HCT116 (cell line): ENCODE results near the gene ARSB. TPM values are rescaled to one million over a fixed set of nuclear protein-coding genes. Genes with fewer than 3 reads are reported as not detected.

Source experiments
- ATAC-seq: fragments of 200-7000 bp; cut with Tn5 transposase; 2 replicates; pipeline ENCODE4 v1.9.1; 2020; ENCODE audit warnings: mild to moderate bottlenecking, moderate library complexity
- BruUV-seq: library from RNA; stranded (reverse); fragments of 400-500 nt; replicated peaks from 2 replicates; lab custom pipeline; 2021; lab: Mats Ljungman, UMichigan
- CTCF ChIA-PET: fragments of 300-600 bp; sonication (Branson Sonifier 250); formaldehyde crosslinking; loops from one replicate; lab custom pipeline; 2021; ENCODE audit warnings: antibody characterized with exemption; lab: Charles Lee
- POLR2A ChIA-PET: fragments of 300-600, 350-600 bp; sonication (Branson Sonifier 250); formaldehyde crosslinking; loops from one replicate; lab custom pipeline; 2021; ENCODE audit warnings: antibody characterized with exemption; lab: Charles Lee
- RAD21 ChIA-PET, 2 experiments: fragments of 300-600 bp; sonication (Branson Sonifier 250); formaldehyde crosslinking; loops; one replicate each; lab custom pipeline; 2023; ENCODE audit warnings: low total read pairs in 2 of 2; ENCODE audit not compliant: uncharacterized antibody in 2 of 2, unreplicated experiment in 2 of 2, low non-redundant PET in 1 of 2; lab: Charles Lee
- DNase-seq: peaks from one replicate; pipeline ENCODE4 v3.0.0-alpha.2; 2010; ENCODE audit warnings: low read depth, low spot score
- H2AFZ ChIP-seq: fragments of 200-600 bp; shearing (Covaris generic), sonication (generic); 2 replicates; pipeline ENCODE4 v1.6.1; 2017; ENCODE audit warnings: low read depth, mixed run types, mixed read lengths, antibody characterized with exemption, low read length; ENCODE audit not compliant: poor library complexity, severe bottlenecking
- H3K27ac ChIP-seq: 2 replicates; pipeline ENCODE4 v1.5.1; 2012; ENCODE audit warnings: low read depth, low read length
- H3K27me3 ChIP-seq: fragments of 200-600 bp; sonication (generic); 2 replicates; pipeline ENCODE4 v1.6.1; 2016; ENCODE audit warnings: mixed run types, low read length, mixed read lengths; ENCODE audit not compliant: insufficient read depth
- H3K36me3 ChIP-seq, 2 experiments: fragments of 200-500 bp in 1 of 2; fragments of 200-600 bp in 1 of 2; sonication (Bioruptor generic) in 1 of 2; sonication (generic) in 1 of 2; 2 replicates each; pipeline versions ENCODE4 v1.5.1 to v1.6.1; 2014 to 2016; ENCODE audit warnings: low read length in 2 of 2, inconsistent platforms in 1 of 2, mixed read lengths in 1 of 2, mixed run types in 1 of 2; ENCODE audit not compliant: insufficient read depth in 2 of 2, control insufficient read depth in 1 of 2
- H3K4me1 ChIP-seq, 2 experiments: fragments of 200-600 bp in 1 of 2; sonication (generic) in 1 of 2; 2 replicates each; pipeline versions ENCODE4 v1.5.1 to v1.6.1; 2012 to 2017; ENCODE audit warnings: low read length in 2 of 2, inconsistent platforms in 1 of 2, mild to moderate bottlenecking in 1 of 2, mixed read lengths in 1 of 2, mixed run types in 1 of 2, moderate library complexity in 1 of 2; ENCODE audit not compliant: insufficient read depth in 2 of 2, control insufficient read depth in 1 of 2
- H3K4me2 ChIP-seq: fragments of 200-600 bp; sonication (generic); 2 replicates; pipeline ENCODE4 v1.6.1; 2017; ENCODE audit warnings: mixed run types, low read length, mixed read lengths
- H3K4me3 ChIP-seq, 2 experiments: fragments of 200-600 bp in 1 of 2; sonication (generic) in 1 of 2; replicated peaks in 1 of 2; 2 replicates each; pipeline ENCODE4 v1.5.1; 2011 to 2016; ENCODE audit warnings: low read length in 2 of 2, control low read depth in 1 of 2, low read depth in 1 of 2, mild to moderate bottlenecking in 1 of 2, mixed read lengths in 1 of 2, mixed run types in 1 of 2
- H3K79me2 ChIP-seq: fragments of 200-600 bp; sonication (generic); 2 replicates; pipeline ENCODE4 v1.6.1; 2017; ENCODE audit warnings: mild to moderate bottlenecking, mixed run types, low read length, moderate library complexity, mixed read lengths; ENCODE audit not compliant: insufficient read depth
- H3K9ac ChIP-seq: fragments of 200-600 bp; sonication (generic); 2 replicates; pipeline ENCODE4 v1.6.1; 2016; ENCODE audit warnings: low read length, mixed read lengths
- H3K9me2 ChIP-seq: fragments of 200-600 bp; sonication (generic), shearing (Covaris generic); 2 replicates; pipeline ENCODE4 v1.6.1; 2017; ENCODE audit warnings: mixed run types, mild to moderate bottlenecking, moderate library complexity; ENCODE audit not compliant: insufficient read depth
- H3K9me3 ChIP-seq, 2 experiments: fragments of 200-500 bp in 1 of 2; fragments of 200-600 bp in 1 of 2; sonication (Bioruptor generic) in 1 of 2; sonication (generic) in 1 of 2; 2 replicates each; pipeline ENCODE4 v1.6.1; 2014 to 2017; ENCODE audit warnings: low read length in 2 of 2, mixed read lengths in 2 of 2, inconsistent platforms in 1 of 2, low read depth in 1 of 2, mild to moderate bottlenecking in 1 of 2, mixed run types in 1 of 2, moderate library complexity in 1 of 2; ENCODE audit not compliant: control insufficient read depth in 1 of 2, insufficient read depth in 1 of 2
- H4K20me1 ChIP-seq: fragments of 200-600 bp; sonication (generic), shearing (Covaris generic); 2 replicates; pipeline ENCODE4 v1.6.1; 2017; ENCODE audit warnings: mixed run types, mild to moderate bottlenecking, moderate library complexity; ENCODE audit not compliant: insufficient read depth
- ATF3 ChIP-seq: IDR thresholded peaks from 2 replicates; pipeline ENCODE4 v1.6.1; 2012
- CEBPB ChIP-seq: IDR thresholded peaks from 2 replicates; pipeline ENCODE4 v1.6.1; 2012; ENCODE audit warnings: low read depth
- CTCF ChIP-seq, 3 experiments: fragments of 200-600 bp in 1 of 3; sonication (generic) in 1 of 3; IDR thresholded peaks in 2 of 3; conservative IDR thresholded peaks in 1 of 3; 2 replicates each; pipeline ENCODE4 v1.5.1; 2012 to 2017; ENCODE audit warnings: low read depth in 2 of 3, low read length in 2 of 3, antibody characterized with exemption in 1 of 3, borderline replicate concordance in 1 of 3, control low read depth in 1 of 3, mild to moderate bottlenecking in 1 of 3, mixed read lengths in 1 of 3, mixed run types in 1 of 3, moderate library complexity in 1 of 3; ENCODE audit not compliant: insufficient read depth in 1 of 3
- EGR1 ChIP-seq: IDR thresholded peaks from 2 replicates; pipeline ENCODE4 v1.6.1; 2012; ENCODE audit warnings: low read depth
- ELF1 ChIP-seq: IDR thresholded peaks from 2 replicates; pipeline ENCODE4 v1.6.1; 2012; ENCODE audit warnings: low read depth, borderline replicate concordance
- EZH2 ChIP-seq: fragments of 200-600 bp; sonication (generic); IDR thresholded peaks from 2 replicates; pipeline ENCODE4 v1.6.1; 2017; ENCODE audit warnings: antibody characterized with exemption, mixed run types
- REST ChIP-seq: IDR thresholded peaks from 2 replicates; pipeline ENCODE4 v1.6.1; 2012; ENCODE audit warnings: low read depth
- SIN3A ChIP-seq: IDR thresholded peaks from 2 replicates; pipeline ENCODE4 v1.6.1; 2012; ENCODE audit warnings: low read depth
- SP1 ChIP-seq: IDR thresholded peaks from 2 replicates; pipeline ENCODE4 v1.6.1; 2012; ENCODE audit warnings: low read depth
- SRF ChIP-seq: IDR thresholded peaks from 2 replicates; pipeline ENCODE4 v1.6.1; 2012; ENCODE audit warnings: low read depth
- TCF7L2 ChIP-seq: IDR thresholded peaks from 2 replicates; pipeline ENCODE4 v1.7.0; 2011; ENCODE audit warnings: borderline replicate concordance, inconsistent platforms; ENCODE audit not compliant: insufficient read depth, insufficient read length; ENCODE audit errors: extremely low read depth
- YY1 ChIP-seq: IDR thresholded peaks from 2 replicates; pipeline ENCODE4 v1.6.1; 2011; ENCODE audit warnings: low read length, low read depth, moderate library complexity, mild to moderate bottlenecking; ENCODE audit not compliant: insufficient replicate concordance; ENCODE audit errors: extremely low read depth
- ZFX ChIP-seq: fragments of 450-650 bp; IDR thresholded peaks from 2 replicates; pipeline ENCODE4 v1.6.1; 2017
- intact Hi-C: fragments of 100-400 bp; cut with micrococcal nuclease; formaldehyde crosslinking; loops from 2 replicates; pipeline ENCODE4 v1.10.0; 2022
- total RNA-seq: library from RNA; stranded (reverse); gene quantifications from one replicate; pipeline ENCODE4 v1.2.1, GENCODE V29; 2021; ENCODE audit not compliant: unreplicated experiment

The ARSB gene
- total RNA-seq, 1 experiment from 2014 or later, result 4.8 TPM

- CTCF ChIA-PET, result no interaction called here
These were observed 221.4 kb downstream of the ARSB start for GRCh38 chr5:78763659-78764189.

More at GRCh38 chr5:78763659-78764189, 221.4 kb downstream of the ARSB start:
- Histone ChIP-seq H3K9me2 (peaks cover 4% of the 10 kb centered on the region; the same call in 1 of the 2 replicates), H3K79me2 (no peaks in the 10 kb centered on the region), H3K27ac (no peak overlapping the region), H3K27me3 (no peaks in the 10 kb centered on the region; the same call in 1 of the 2 replicates), H3K4me2 (no peak overlapping the region), H3K36me3 (no peaks in the 10 kb centered on the region), H4K20me1 (no peaks in the 10 kb centered on the region), H3K9me3 (no peaks in the 10 kb centered on the region), H2AFZ (no peak overlapping the region), H3K4me3 (no peak overlapping the region), H3K4me1 (no peaks in the 10 kb centered on the region; a peak in 2 of 4 replicates), H3K9ac (no peak overlapping the region)
- no peak for DNase-seq
- ChIA-PET RAD21 (no interaction called here), POLR2A (no interaction called here)
- no TSS peak for BruUV-seq
- TF ChIP-seq ZFX (no peak), ATF3 (no peak), TCF7L2 (no peak), CTCF (IDR thresholded peaks at IDR 0.05 in 2 of 3, conservative IDR thresholded peaks at IDR 0.05 in 1 of 3; ENCODE audit: borderline replicate concordance in 1 of 3, insufficient read depth in 1 of 3, low read depth in 2 of 3, low read length in 2 of 3) (no peak), REST (no peak), SRF (no peak), SIN3A (no peak), SP1 (no peak), EZH2 (no peak), YY1 (no peak), ELF1 (no peak), CEBPB (no peak), EGR1 (no peak)
- intact Hi-C loops, result no loop called here
- no peak for ATAC-seq
